ENCODE results near the gene DCLRE1A.

DNA sequence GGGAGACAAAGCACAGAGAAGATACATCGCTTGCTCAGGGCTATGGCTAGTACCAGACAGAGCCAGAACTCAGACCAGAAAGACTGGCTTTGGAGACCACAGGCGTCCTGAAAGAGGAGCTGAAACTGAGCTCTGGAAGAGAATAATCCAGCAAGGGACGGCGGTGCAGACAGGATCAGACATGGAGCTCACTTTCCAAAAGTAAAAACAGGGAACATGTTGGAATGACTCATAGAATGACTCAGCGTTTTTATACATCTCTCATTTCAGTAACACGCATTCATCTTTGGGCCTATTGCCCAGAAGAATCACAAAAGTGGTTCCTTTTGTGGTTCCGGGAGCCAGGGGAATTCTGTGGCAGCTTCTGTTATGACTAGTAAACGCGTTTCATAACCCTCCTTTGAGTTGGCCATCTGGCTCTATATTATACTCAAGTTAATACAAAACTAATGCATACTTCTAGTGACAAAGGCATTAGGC is 65.2 kb downstream of the DCLRE1A start:
- TF ChIP-seq EZH2 (IDR thresholded peaks at IDR 0.05; ENCODE audit: borderline replicate concordance, insufficient read depth, low read depth, low read length, poor library complexity, severe bottlenecking) = no peak
- TF ChIP-seq, protein P1, sequence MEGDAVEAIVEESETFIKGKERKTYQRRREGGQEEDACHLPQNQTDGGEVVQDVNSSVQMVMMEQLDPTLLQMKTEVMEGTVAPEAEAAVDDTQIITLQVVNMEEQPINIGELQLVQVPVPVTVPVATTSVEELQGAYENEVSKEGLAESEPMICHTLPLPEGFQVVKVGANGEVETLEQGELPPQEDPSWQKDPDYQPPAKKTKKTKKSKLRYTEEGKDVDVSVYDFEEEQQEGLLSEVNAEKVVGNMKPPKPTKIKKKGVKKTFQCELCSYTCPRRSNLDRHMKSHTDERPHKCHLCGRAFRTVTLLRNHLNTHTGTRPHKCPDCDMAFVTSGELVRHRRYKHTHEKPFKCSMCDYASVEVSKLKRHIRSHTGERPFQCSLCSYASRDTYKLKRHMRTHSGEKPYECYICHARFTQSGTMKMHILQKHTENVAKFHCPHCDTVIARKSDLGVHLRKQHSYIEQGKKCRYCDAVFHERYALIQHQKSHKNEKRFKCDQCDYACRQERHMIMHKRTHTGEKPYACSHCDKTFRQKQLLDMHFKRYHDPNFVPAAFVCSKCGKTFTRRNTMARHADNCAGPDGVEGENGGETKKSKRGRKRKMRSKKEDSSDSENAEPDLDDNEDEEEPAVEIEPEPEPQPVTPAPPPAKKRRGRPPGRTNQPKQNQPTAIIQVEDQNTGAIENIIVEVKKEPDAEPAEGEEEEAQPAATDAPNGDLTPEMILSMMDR (IDR thresholded peaks at IDR 0.05) = no peak

Measured in B cell (primary cell).